Inflammatory macrophage treated with lipopolysaccharide for 4 hours (primary cell): Measurements from ENCODE around the gene KLHL22.
"Not testable (repeated sequence)": the region's sequence is repeated elsewhere in the genome, so short reads cannot be mapped to it uniquely, and the experiment has no call there.

ENCODE experiments used
- DNase-seq: peaks from one replicate; pipeline ENCODE4 v3.0.0-alpha.2; 2020

The KLHL22 gene

DNA sequence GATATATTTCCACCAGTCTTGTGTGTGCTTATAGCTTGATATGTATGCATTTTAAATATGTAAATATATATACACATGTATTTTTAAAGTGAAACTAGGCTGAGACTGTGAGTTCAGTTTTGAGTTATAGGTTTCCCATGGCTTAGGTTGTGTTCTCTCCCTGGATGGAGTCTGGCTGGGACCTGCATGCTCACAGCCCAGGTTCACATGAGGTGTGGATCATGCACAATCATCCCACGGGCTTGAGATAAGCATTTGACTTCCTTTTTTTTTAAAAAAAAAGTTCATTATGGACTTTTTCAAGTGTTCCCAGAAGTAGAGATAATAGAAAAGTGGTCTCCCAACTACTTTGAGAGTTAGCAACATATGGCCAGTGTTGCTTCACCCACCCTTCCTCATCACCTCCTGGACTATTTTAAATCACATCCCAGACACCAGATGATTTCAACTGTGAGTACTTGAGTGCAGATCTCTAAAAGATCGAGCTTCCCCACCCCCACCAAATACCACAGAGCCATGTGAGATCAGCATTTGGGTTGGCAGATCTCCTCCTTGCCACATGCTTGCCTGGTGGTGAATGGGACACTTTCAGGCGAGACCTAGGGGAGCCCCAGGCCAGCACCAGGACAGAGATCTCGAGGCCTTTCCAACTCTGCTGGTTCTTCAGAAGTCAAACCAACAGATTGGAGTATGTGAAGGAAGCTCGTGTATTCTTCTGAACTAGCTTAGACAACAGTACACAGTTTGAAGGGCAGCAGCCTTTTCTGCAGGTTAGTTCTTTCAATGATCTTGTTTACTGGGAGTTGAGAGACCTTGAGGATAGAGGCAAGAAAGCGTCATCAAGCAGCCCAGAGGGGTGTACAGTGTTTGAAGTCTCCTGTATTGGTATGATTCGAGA lies 27.7 kb upstream of the KLHL22 start:
- DNase-seq: peak; percentile 71

DNA sequence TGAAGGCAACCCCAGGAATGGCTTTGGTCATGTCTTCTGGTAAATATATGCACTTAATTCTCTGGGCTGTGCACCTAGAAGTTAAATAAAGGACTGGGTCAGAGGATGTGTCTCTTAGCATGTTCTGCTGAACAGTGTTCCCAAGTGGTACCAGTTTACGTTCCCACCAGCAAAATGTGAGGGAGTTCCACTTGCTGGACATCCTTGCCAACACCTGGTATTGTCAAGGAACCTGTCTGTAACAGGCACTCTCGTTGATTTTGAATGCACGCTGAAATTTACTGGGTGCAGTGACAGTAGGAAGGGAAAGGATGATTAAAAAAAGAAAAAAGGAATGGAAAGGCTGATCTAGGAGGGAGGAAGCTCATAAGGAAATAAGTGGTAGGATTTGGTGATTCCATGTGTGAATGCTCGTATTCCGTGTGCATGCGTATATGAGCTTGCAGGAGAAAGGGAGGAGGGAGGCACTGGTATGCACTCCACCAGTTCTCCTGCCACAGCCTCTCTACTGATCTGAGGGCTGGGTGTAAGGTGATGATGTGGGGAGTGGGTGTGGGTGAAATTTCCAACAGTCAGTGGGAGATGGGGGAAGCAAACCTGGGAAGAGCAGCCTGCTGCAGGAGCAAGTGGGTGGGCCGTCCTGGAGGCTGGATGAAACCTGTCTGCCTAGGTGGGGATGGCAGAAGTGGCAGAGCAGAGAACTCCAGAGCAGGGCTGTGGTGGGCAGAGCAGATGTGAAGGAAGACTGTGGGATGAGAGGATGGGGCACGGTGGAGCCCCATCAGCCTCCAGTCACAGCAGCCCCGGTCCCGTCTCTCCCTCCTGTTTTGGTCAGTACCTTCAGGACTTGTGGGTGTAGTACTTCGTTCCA lies 26.8 kb upstream of the KLHL22 start:
- no peak for DNase-seq

DNA sequence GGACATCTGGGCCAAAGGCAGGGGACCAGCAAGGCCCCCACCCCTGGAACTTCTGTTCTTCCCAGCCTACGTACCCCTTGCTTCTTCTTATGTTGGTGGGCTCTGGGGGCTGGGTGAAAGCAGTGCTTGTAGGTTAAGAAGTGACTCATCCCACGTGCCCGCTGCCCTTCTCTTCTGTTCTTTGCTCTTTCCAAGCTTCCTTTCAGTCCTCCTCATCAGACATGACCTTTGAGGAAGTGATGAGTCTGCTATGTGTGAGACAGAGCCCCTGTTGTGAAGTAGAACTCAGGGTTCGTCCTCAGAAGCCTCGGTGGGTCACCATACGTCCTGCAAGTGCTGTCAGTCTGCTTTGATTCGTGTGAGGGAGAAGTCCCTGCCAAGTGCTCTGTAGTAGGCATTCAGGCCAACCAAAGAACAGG lies 24.5 kb upstream of the KLHL22 start:
- DNase-seq: peak; percentile 70

DNA sequence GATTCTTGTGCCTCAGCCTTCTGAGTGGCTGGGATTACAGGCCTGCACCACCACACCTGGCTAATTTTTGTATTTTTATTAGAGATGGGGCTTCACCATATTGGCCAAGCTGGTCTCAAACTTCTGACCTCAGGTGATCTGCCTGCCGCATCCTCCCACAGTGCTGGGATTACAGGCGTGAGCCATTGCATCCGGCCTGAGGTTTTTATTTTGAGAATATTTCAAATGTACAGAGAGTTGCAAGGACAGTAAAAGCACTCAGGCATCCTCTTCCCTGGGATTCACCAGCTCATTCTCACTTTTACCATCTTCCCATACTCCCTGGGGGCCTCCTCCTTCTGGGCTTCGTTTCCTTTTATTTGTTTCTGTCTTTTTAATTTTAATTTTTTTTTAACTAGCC lies 24.0 kb upstream of the KLHL22 start:
- DNase-seq: no peak

DNA sequence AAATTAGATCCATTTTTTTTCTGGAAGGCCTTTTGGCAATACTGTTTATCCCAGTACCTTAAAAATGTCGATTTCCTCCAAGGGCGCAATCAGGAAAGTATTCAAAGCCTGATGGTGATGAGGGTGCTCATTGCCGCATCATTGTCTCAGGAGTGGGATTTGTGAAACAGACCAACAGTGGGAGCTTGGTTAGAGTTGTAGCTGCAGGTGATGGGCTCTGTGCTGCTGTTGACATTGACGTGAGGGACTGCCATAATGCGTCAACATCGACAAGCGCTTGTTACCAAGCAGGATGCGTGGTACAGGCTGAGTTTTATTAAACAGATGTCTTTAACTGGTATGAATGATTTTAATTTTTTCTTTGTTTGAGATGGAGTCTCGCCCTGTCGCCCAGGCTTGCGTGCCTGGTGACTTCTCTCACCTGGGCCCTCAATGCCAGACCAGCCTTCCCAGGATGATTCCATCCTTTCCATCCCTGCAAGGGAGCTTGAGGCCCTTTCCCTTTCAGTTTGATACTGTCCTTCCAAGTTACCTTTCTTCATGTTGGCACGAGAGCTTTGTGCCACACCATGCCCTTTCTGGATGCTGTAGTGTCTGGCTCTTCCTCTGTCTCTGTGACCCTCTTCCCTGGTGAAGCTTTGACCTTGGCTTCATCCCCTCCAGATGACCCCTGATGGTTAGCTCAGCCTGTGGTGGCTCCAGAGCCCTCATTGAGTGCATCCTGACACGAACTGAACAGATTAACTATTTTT lies 22.4 kb upstream of the KLHL22 start:
- no peak for DNase-seq

DNA sequence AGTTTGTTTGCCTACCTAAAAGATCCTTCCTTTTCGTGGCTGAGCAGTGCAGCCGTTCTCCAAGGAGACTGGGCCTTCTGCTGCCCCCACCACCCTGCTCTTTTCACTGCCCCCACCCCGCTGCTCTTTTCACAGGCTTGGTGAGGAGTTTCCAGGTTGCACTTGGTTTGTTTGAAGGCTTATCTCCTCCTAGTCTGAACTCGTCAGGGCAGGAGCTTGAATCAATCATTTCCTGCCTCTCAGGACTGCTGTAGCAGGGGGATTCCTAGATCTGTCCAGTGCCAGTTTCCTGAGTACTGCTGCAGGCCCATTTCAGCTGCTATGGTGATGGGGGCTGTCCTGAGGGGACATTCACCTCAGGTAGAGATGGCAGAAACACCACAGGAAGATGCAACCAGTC lies 21.8 kb upstream of the KLHL22 start:
- DNase-seq: no peak

DNA sequence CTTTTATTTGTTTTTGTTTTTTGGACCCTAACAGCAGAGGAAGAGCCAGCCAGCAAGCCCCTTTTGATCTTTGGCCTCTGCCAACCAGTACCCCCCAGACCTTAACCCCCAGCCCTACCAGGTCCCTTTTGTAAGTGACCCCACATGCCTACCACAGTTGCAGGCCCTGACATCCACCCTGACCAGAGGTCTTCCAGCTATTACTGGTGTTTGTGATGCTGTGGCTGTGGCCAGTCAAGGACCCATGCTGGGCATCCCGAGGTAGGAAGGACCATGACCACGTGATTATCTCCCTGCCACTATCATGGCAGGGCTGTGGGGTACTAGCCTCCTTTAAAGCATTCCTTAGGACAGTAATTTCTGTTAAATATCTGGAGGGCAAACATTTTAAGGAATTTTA lies 20.8 kb upstream of the KLHL22 start:
- DNase-seq: no peak

DNA sequence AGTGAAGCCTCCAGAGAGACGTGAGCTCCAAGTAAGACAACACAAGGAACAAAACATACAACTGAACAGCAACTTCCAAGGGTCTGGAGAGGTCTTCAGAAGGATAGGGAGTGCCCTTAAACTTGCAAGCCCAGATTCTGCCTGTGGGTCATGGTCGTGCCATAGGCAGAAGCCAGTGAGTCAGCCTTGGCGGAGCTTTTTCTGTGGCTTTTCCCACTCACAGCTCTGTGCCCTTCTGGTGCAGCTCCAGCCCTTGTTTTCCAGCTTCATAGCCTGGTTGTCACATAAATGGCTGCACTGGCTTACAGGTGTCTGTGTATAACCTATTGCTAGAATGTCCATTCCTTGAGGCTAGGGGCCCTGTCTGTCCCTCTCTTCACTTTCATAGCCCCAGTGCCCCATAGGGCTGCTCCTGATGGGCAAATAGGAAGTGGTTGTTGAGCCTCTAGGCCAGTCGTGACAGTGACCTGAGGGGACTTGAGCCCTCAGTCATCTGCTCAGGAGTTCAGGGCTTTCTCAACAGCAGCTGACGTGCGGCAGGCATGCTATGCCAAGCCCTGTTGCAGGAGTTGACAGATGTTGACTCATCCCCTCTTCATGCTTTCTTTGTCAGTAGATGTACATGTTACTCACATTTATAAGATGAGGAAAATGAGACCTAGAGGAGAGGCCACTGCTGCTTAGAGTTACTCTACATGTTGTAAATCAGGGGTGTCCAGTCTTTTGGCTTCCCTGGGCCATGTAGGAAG lies 19.2 kb upstream of the KLHL22 start:
- DNase-seq: peak; percentile 93

DNA sequence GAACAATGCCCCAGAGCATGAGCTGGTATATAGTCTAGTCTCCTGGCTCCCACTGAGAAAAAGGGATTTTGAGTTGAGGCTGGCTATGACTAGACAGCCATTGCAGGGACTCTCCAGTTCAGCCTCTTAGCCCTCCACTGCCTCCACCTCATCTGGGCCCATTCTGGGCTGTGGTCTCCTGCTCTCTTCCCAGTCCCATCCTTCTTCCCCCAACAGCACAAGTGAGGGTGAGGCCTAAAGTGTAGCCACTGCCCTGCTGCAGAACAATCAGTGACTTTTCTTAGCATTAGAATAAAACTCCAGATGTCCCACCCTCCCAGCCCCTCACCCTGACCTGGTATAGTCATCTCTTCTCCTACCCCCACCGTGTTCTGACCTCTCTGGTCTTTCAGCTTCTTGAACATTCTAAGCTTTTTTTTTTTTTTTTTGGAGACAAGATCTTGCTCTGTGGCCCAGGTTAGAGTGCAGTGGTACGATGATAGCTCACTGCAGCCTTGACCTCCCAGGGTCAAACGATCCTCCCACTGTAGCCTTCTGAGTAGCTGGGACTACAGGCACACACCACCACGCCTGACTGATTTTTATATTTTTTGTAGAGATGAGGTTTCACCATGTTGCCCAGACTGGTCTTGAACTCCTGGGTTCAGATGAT lies 16.1 kb upstream of the KLHL22 start:
- DNase-seq: no peak

DNA sequence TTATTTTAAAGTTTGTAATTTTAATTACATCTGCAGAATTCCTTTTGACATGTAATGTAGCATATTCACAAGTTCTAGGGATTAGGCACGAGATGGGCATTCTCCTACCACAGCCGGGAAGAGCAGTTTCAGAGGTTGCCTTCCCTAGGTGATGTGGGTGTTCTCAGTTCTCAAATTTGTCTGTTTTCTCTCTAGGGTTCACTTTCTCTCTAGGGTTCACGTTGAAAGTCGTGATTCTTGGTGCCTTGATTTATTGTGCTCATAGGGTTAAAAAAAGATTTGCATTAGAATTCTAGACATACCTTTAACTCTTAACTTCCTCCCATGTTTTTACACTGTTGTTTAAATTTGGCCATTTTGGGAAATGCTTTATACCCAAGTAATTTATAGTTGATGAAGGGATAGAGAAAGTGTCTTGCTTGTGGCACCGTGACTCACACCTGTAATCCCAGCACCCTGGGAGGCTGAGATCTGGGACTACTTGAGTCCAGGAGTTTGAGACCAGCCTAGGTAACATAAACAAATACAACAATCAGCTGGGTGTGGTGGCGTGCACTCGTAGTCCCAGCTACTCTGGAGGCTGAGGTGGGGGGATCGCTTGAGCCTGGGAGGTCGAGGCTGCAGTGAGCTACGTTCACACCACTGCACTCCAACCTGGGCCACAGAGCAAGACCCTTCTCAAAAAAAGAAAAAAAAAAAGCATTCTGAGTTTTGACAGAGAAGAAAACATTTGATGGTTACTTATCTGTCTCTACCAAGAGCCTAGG lies 15.4 kb upstream of the KLHL22 start:
- DNase-seq: no peak

DNA sequence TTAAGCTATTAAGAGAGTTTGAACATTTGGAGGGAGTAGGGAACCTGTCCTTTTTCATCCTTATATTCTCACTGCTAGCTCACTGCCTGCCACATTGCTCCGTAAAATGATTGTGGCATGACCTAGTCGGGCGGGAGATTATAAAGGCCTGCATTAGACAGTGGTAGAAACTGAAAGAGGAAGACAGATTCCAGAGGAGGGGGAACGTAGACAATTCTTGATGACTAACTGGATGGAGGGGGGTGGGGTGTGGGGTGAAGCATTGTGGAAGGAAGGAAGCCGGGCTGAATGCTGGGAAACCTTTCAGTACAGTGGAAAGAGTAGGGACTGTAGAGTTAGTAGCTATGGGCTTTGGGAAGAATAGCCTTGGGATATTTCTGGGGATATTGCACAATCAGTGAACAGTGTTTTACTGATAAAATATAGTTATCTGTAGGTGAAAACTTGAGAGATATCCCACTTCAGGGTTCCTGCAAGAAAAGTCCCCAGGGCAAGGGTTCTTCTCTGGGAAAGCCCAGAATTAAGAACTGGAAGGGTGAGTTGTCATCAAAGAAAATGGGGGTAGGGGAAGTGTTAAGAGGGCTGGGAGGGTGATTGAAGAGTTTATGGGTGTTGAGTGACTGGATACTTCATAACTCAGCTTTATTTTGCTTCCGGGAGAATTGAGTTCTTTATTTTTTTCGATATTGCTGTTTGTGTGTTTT lies 13.9 kb upstream of the KLHL22 start:
- peak; percentile 95 for DNase-seq

DNA sequence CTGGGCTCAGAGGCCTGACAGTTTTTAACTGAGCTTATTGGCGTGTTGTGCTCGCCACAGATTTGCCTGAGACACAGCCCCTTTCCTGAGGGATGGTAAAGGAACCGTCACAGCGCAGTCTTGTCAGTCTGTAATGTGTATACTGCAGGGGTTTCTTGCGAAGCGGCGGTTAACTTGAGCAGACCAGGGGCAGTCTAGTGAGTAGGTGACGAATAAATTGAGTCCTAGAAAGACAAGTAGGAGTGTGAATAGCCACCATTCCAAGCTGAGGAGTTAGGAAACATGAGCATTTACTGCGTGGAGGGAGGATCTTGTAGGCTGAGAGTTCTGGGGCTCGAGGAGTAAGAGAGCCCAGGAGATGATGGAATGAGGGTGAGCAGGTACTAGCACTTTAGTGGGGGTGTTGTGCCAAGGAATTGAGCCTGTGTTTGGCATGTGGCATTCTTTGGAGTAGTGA lies 13.2 kb upstream of the KLHL22 start:
- no peak for DNase-seq

DNA sequence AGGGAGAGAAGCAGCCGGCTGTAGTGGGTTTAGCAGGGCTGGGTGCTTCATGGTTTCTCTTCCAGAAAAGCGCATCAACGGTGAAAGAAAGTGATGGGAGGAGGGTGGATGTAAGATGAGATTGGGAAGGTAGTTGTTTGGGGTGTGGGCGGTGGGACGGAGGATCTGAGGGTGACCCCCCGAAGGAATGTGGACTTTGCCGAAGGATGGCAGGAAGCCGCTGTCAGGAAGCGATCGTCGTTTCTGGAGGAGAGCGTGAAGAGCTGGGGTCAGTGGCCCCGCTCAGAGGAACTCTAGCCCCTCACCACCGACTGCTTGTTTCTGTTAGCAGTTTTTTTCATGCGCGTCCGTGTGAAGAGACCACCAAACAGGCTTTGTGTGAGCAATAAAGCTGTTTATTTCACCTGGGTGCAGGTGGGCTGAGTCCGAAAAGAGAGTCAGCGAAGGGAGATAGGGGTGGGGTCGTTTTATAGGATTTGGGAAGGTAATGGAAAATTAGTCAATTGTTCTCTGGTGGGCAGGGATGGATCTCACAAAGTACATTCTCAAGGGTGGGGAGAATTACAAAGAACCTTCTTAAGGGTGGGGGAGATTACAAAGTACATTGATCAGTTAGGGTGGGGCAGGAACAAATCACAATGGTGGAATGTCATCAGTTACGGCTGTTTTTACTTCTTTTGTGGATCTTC lies 12.6 kb upstream of the KLHL22 start:
- not testable (repeated sequence) for DNase-seq

DNA sequence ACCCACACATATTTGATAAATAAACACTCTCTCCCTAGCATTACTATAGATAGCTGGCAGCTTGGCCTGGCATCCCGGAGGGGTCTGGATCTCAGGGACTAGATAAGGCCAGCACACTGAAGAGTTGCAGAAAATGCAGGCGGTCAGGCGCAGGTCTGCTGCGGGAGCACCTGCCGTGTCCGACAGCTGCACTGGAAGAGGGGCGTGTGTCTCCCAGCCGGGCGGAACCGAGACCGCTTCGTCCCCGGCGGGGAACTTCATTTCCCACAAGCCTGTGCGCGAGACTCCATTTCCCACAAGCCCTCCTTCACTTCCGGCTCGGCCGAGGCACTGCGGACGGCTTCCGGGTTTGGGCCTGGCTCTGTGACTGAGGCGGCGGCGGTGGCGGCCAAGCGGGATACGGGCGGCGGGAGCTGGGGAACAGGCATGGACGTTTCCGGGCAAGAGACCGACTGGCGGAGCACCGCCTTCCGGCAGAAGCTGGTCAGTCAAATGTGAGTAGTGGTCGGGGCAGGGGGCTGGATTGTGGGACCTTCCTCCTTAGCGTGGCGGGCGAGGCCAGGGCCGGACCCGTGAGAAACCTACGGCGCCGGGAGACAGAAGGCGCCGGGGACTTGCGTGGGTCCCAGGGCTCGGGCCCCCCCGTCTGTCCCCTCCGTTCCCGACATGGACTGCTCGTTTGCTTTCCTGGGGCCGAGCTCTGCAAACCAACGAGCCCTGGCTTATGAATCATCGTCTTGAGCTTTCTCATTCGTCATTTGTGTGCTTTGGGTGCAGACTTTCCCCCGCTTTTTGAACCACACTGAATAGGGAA lies 11.9 kb upstream of the KLHL22 start, which contains the start of gene MED15:
TSS of gene MED15 (plus strand) at position 358 of the 814 bp plus-strand sequence. CDS start at position 427, 69 bp downstream.
- peak; percentile 92 for DNase-seq

DNA sequence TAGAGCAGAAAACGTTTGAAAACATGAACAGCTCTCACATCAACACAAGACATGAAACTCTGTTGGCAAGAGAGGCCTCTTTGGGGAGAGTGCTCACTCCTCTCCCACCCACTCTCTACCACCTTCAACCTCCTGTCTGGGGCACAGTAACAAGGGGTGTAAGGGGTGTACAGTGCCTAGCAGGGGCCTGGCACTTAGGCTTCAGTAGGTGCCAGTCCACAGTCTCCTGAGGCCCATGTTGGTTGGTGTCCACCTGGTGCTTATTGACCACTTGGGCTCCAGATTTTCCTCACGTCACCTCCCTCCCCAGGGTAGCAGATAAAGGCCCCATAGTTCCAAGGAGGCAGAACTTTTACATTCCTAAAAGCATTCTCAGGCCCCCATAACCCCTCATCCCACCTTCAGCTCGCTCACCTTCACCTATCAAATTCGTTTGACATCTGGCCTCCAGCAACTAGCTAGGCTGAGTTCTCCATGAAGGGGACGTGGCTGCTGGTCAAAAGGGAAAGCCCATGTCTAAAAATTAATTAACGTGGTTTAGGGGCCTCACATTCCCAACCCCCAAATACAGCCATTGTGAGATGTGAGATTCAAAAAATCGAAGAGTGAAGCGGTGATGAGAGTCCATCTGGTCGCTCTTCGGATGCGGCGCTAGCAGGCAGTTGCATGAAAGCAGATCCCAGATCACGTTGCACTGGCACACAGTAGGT lies 11.1 kb upstream of the KLHL22 start:
- no peak for DNase-seq

DNA sequence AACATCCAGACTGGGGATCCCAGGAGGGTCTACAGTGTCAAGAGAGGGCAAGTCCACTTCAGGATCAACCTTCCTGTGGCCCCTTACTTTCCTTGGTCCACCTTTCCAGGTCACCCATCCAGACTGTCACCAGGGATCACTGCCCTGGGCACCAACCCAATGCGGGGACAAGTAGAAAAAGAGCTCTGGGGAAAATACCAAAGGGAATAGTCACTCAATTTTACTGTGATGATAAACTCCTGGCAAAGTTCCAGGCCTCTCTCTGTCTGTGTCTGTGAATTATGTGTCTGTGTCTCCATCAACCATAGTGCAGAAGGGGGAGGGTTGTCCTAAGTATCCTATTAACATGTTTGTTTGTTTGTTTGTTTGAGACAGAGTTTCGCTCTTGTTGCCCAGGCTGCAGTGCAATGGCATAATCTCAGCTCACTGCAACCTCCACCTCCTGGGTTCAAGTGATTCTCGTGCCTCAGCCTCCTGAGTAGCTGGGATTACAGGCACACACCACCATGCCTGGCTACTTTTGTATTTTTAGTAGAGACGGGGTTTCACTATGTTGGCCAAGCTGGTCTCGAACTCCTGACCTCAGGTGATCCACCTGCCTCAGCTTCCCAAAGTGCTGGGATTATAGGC lies 8.8 kb upstream of the KLHL22 start:
- DNase-seq: not testable (repeated sequence)

DNA sequence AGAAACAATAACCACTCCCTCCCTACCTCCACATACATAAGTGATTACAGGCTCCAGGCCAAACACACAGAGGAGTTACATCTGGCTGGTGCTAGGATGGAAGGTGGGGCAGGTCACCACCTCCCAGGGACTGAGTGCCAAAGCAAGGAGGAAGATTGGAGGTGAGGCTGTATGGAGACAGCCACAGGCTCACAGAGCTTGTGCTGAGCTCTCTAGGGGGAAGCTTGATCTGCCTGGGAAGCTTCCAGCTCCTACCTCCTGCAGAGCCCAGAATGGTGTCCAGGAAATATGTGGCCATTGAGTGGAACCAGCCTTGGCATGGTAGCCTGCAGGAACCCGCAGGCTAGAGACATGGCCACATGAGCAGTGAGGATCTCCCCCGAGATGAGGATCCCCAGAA lies 8.2 kb upstream of the KLHL22 start:
- DNase-seq: no peak
